Measurements from ENCODE around the gene FAM83F.

DNA sequence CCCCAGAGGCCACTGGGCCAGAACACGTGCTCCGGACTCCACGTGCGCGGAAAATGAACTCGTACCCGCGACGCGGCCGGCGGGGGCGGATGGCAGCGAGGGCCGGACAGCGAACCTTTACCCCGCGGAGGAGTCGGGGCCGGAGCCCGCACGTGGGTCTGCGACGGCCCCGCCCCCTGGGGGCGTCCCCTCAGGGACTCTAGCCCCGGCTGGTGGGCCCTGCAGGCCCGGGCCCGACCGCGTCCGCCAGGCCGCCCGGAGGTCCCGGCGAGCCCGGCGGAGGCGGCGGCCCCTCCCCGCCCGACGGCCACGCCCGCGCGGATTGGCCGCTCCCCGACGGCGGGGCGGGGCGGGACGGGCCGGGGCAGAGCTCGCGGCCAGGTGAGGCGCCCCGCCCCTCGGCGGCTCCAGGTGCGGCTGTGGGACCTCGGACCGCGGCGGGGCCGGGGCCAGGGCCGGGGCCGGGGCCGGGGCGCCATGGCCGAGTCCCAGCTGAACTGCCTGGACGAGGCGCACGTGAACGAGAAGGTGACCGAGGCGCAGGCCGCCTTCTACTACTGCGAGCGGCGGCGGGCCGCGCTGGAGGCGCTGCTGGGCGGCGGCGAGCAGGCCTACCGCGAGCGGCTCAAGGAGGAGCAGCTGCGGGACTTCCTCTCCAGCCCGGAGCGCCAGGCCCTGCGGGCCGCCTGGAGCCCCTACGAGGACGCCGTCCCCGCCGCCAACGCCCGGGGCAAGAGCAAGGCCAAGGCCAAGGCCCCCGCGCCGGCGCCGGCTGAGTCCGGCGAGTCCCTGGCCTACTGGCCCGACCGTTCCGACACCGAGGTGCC lies at the start of gene FAM83F:
- TF ChIP-seq, protein P1, sequence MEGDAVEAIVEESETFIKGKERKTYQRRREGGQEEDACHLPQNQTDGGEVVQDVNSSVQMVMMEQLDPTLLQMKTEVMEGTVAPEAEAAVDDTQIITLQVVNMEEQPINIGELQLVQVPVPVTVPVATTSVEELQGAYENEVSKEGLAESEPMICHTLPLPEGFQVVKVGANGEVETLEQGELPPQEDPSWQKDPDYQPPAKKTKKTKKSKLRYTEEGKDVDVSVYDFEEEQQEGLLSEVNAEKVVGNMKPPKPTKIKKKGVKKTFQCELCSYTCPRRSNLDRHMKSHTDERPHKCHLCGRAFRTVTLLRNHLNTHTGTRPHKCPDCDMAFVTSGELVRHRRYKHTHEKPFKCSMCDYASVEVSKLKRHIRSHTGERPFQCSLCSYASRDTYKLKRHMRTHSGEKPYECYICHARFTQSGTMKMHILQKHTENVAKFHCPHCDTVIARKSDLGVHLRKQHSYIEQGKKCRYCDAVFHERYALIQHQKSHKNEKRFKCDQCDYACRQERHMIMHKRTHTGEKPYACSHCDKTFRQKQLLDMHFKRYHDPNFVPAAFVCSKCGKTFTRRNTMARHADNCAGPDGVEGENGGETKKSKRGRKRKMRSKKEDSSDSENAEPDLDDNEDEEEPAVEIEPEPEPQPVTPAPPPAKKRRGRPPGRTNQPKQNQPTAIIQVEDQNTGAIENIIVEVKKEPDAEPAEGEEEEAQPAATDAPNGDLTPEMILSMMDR (IDR thresholded peaks at IDR 0.05; ENCODE audit: low read depth, low read length): no peak
- no peak for TF ChIP-seq EZH2phosphoT487 (IDR thresholded peaks at IDR 0.05; ENCODE audit: low read depth)

All from OCI-LY3 (cell line).